HG02970 (cell line): Measurements from ENCODE around the gene ZNF213.
"Not testable (repeated sequence)": the region's sequence is repeated elsewhere in the genome, so short reads cannot be mapped to it uniquely, and the experiment has no call there.

ENCODE experiments used
- ATAC-seq: cut with Tn5 transposase; IDR thresholded peaks from one replicate; pipeline ENCODE4 v1.9.1; 2021; ENCODE audit warnings: mild to moderate bottlenecking, moderate library complexity, moderate number of reproducible peaks; ENCODE audit not compliant: unreplicated experiment, low FRiP score

ZNF213 gene

DNA sequence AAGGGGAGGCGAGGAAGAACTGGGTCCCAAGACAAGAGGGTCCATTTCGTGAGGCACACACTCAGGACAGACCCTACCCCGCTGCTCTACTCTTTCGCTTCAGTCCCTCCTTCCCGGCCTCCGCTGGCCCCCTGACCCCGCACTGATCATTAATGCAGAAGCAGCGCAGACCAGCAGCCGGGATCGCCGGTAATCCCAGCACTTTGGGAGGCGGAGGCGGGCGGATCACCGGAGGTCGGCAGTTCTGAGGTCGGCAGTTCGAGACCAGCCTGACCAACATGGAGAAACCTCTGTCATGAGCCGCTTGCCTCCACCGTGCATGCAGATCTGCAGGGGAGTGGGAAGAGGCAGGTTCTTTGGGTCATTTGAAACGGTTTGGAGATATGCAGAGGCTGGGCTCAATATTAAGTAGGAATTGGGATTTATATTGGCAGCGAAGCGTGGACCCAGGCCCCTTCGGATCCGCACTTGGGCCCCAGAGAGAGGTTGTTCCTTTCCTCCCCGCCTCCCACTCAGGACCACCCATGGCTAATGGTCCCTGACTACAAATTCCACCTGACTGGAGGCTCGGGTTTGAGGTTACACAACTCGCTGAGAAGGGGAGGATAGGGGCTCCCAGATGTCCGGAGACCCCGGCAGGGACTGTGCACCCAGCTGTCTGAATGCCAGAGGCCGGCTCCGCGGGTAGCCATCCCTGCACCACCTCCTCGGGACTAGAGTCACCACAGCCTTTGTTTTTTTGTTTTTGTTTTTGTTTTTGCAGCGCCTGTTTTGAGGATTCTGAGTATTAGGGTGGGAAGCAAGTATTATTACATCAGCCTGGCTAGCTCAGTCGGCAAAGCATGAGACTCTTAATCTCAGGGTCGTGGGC, 29.5 kb downstream of the ZNF213 start:
- no peak for ATAC-seq

DNA sequence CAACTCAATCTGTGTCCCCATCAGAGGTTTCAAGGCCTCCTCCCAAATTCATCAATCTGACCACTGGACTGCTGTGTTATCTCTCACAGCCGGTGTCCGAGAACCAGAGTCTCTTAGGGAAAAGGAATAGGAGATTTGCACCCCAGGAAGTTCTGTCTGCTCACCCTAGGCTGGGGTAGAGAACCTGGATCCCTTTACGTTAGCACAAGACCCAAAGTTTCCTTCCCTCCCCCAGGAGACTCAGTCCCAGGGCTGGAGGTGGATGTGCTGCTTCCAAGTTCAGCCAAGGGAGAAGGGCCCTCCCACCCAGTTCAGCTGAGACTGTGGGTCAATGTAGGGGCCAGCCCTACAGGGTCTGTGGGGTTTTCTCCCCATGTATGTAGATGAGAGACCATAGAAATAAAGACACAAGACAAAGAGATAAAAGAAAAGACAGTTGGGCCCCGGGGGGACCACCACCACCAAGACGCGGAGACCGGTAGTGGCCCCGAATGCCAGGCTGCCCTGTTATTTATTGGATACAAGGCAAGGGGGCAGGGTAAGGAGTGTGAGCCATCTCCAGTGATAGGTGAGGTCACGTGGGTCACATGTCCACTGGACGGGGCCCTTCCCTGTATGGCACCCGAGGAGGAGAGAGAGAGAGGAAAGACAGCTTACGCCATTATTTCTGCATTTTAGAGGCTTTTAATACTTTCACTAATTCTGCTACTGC, 30.4 kb downstream of the ZNF213 start:
- ATAC-seq, result no peak

- ATAC-seq, result no peak
Observed at GRCh38 chr16:3166505-3166886, 31.7 kb downstream of the ZNF213 start.

DNA sequence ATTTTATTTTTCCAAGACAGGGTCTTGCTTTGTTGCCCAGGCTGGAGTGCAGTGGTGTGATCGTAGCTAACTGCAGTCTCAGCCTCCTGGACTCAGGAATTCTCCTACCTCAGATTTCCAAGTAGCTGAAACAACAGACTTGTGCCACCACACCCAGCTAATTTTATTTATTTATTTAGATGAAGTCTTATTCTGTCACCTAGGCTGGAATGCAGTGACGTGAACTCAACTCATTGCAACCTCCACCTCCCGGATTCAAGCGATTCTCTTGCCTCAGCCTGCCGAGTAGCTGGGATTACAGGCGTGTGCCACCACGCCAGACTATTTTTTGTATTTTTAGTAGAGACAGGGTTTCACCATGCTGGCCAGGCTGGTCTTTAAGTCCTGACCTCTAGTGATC, 33.9 kb downstream of the ZNF213 start:
- not testable (repeated sequence) for ATAC-seq

GRCh38 chr16:3170440-3171180, 35.8 kb downstream of the ZNF213 start:
- ATAC-seq, result no peak

DNA sequence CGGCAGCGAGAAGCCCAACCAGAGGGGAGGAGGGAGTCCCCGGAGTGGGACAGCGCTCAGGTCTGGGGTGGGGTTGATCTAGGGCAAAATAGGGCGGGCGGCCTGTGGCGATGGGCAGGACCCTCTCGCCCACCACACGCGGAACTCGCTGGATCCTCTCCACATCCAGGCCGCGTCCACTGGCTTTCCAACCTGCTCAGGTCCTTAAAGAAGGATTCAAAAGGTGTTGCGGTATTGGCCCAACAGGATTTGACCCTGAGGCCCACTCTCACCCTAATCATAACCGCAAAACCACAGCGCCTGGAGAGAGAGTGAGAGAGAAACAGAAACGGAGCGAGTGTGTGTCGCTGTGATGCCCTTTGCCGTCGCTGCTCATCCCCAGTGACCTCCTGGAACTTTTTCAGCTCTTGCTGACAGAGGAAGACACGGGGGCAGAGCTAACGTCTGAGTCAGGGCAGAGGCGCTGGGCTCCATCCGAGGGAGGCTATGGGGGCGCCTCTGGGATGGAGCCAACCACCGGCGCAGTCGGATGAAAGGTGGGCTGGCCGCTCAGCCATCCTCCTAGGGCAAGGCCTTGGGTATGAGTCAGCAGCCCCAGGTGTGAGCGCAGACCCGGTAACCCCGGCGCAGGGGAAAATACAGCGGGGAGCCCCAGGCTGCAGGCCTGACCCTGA, 36.5 kb downstream of the ZNF213 start:
- no peak for ATAC-seq

DNA sequence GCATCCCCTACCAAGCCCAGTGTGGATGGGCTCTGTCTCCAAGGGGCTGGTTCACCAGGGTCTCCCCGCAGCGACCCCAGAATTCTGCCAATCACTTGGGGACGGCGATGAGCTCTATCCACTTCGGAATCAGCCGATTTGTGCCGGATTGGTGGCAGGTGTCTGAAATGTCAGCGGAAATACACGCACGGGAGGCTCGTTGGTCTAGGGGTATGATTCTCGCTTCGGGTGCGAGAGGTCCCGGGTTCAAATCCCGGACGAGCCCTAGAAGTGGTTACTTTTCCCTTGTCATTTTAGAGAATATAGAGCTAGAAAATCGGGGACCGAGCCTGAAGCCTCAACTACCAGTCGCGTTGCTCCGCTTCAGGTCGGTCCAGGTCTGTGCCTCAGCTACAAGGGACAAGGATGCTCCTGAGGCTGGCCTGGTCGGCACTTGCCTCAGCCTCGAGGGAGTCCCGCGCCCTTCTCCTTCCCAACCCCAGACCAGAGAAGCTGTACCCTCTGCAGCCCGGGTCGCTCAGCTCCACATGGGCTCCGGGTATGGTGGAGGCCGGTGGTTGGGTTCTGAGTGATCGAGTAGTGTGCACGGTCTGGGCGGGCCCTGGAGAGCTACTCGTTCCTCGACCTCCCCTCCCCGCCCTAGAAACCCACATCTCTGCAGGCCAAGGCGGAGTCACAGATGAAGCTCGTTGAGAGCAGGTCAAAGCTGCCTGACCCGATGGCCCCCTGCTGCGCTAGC, 37.2 kb downstream of the ZNF213 start:
- no peak for ATAC-seq

- ATAC-seq, result no peak
Observed at GRCh38 chr16:3173892-3174617, 39.2 kb downstream of the ZNF213 start.

DNA sequence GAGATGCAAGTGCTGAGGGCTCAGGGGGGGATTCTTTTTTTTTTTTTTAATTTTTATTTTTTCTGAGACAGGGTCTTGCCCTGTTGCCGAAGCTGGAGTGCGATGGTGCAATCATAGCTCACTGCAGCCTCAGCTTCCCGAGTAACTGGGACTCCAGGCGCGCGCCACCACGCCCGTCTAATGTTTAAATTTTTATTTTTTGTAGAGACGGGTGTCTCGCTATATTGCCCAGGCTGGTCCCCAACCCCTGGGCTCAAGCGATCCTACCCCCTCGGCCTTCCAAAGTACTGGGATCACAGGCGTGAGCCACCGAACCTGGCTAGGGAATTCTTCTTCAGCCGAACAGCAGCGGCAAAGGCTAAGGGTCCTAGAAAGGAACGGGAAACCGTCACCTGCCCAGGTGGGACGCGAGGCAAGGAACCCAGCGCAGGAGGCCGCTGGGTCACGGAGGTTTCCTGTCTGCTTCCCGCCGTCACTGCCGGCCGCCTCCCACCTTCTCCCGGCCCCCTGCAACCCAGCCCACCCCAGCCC, 39.9 kb downstream of the ZNF213 start:
- no peak for ATAC-seq

GRCh38 chr16:3175157-3176093, 40.6 kb downstream of the ZNF213 start:
- no peak for ATAC-seq

- no peak for ATAC-seq
Observed at GRCh38 chr16:3179651-3180050, 44.8 kb downstream of the ZNF213 start.

DNA sequence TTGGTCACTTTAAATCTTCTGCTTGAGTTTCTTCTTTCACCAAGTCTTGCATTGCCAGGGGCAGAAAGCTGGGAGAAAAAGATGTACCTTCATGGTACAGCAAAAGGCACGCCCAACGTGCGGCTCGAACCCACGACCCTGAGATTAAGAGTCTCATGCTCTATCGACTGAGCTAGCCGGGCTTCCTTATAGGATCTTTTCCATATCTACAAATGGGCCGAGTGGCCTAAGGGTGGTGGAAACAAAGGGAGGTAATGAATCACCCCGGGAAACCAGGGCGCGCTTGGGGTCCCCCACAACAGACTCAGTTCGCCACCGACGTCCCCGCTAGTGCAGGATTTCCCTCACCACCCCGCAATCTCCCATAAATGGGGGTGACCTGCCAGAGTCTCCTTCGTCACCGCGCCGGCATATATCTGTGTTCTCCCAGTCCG, 45.6 kb downstream of the ZNF213 start:
- no peak for ATAC-seq

- not testable (repeated sequence) for ATAC-seq
Observed at GRCh38 chr16:3182293-3182607, 47.4 kb downstream of the ZNF213 start.

- ATAC-seq, result no peak
Observed at GRCh38 chr16:3182608-3183444, 48.0 kb downstream of the ZNF213 start.

DNA sequence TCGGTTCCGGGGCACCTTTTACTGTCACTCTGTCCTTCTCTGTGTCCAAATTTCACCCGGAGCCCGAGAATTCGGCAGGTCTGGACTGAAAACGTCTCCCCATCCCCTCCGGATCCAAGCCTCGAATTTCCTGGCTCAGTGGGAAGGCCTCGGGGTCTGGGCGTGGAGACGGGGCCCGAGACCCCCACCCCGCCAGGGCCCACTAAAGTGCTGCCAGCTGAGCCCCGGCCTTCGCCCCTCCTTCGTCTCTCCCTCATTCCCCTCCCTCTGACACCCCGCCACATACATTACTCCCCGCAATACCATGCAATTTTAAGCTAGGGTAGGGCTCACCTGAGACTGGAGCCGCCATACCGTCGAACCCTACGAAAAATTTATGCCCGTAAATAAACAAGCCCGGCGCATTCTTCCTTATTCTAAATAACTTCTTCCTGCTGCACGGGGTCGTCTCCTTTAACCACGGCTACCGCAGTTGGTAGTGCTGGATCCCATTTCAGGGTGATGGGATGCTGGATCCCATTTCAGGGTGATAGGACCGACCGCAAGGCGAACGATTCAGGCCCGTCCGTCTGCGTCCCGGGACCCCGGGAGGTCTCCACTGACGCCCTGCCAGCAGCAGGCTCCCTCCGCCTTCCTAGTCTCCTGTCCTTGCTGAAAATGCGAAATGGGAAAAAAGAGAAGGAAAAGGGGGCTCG, 48.8 kb downstream of the ZNF213 start:
- no peak for ATAC-seq

- ATAC-seq, result no peak
Observed at GRCh38 chr16:3186946-3187690, 52.3 kb downstream of the ZNF213 start.
